ENCODE data around the gene RNF6.

DNA sequence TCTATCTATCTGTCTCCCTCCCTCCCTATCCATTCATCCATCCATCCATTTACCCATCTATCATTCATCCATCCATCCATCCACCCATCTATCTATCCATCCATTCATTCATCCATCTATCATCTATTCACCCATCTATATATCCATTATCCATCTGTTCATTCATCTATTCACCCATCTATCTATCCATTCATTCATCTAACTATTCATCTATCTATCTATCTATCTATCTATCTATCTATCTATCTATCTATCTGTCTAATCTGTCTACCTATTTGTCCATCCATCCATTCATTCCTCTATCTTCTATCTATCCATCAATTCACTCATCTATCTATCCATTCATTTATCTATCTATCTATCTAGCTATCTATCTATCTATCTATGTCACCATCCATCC lies 27.4 kb upstream of the RNF6 start:
- TF ChIP-seq, protein P1, sequence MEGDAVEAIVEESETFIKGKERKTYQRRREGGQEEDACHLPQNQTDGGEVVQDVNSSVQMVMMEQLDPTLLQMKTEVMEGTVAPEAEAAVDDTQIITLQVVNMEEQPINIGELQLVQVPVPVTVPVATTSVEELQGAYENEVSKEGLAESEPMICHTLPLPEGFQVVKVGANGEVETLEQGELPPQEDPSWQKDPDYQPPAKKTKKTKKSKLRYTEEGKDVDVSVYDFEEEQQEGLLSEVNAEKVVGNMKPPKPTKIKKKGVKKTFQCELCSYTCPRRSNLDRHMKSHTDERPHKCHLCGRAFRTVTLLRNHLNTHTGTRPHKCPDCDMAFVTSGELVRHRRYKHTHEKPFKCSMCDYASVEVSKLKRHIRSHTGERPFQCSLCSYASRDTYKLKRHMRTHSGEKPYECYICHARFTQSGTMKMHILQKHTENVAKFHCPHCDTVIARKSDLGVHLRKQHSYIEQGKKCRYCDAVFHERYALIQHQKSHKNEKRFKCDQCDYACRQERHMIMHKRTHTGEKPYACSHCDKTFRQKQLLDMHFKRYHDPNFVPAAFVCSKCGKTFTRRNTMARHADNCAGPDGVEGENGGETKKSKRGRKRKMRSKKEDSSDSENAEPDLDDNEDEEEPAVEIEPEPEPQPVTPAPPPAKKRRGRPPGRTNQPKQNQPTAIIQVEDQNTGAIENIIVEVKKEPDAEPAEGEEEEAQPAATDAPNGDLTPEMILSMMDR (conservative IDR thresholded peaks at IDR 0.05 in 1 of 2, IDR thresholded peaks at IDR 0.05 in 1 of 2; ENCODE audit: low read depth in 1 of 2, low read length in 2 of 2), result no peak
- no peak for TF ChIP-seq EZH2 (IDR thresholded peaks at IDR 0.05; ENCODE audit: low read length, missing control alignments)

All from fibroblast of lung (primary cell).